HCT116 (cell line): ENCODE data around the gene NR2F1-AS1. TPM values are rescaled to one million over a fixed set of nuclear protein-coding genes. Genes with fewer than 3 reads are reported as not detected.
A peak's percentile ranks its signal among the peaks of the same experiment; 100 is the strongest.

Source experiments
- ATAC-seq: fragments of 200-7000 bp; cut with Tn5 transposase; 2 replicates; pipeline ENCODE4 v1.9.1; 2020; ENCODE audit warnings: mild to moderate bottlenecking, moderate library complexity
- BruUV-seq: library from RNA; stranded (reverse); fragments of 400-500 nt; replicated peaks from 2 replicates; lab custom pipeline; 2021; lab: Mats Ljungman, UMichigan
- CTCF ChIA-PET: fragments of 300-600 bp; sonication (Branson Sonifier 250); formaldehyde crosslinking; loops from one replicate; lab custom pipeline; 2021; ENCODE audit warnings: antibody characterized with exemption; lab: Charles Lee
- POLR2A ChIA-PET: fragments of 300-600, 350-600 bp; sonication (Branson Sonifier 250); formaldehyde crosslinking; loops from one replicate; lab custom pipeline; 2021; ENCODE audit warnings: antibody characterized with exemption; lab: Charles Lee
- RAD21 ChIA-PET, 2 experiments: fragments of 300-600 bp; sonication (Branson Sonifier 250); formaldehyde crosslinking; loops; one replicate each; lab custom pipeline; 2023; ENCODE audit warnings: low total read pairs in 2 of 2; ENCODE audit not compliant: uncharacterized antibody in 2 of 2, unreplicated experiment in 2 of 2, low non-redundant PET in 1 of 2; lab: Charles Lee
- DNase-seq: peaks from one replicate; pipeline ENCODE4 v3.0.0-alpha.2; 2010; ENCODE audit warnings: low read depth, low spot score
- H2AFZ ChIP-seq: fragments of 200-600 bp; shearing (Covaris generic), sonication (generic); 2 replicates; pipeline ENCODE4 v1.6.1; 2017; ENCODE audit warnings: low read depth, mixed run types, mixed read lengths, antibody characterized with exemption, low read length; ENCODE audit not compliant: poor library complexity, severe bottlenecking
- H3K27ac ChIP-seq: 2 replicates; pipeline ENCODE4 v1.5.1; 2012; ENCODE audit warnings: low read depth, low read length
- H3K27me3 ChIP-seq: fragments of 200-600 bp; sonication (generic); 2 replicates; pipeline ENCODE4 v1.6.1; 2016; ENCODE audit warnings: mixed run types, low read length, mixed read lengths; ENCODE audit not compliant: insufficient read depth
- H3K36me3 ChIP-seq, 2 experiments: fragments of 200-500 bp in 1 of 2; fragments of 200-600 bp in 1 of 2; sonication (Bioruptor generic) in 1 of 2; sonication (generic) in 1 of 2; 2 replicates each; pipeline versions ENCODE4 v1.5.1 to v1.6.1; 2014 to 2016; ENCODE audit warnings: low read length in 2 of 2, inconsistent platforms in 1 of 2, mixed read lengths in 1 of 2, mixed run types in 1 of 2; ENCODE audit not compliant: insufficient read depth in 2 of 2, control insufficient read depth in 1 of 2
- H3K4me1 ChIP-seq, 2 experiments: fragments of 200-600 bp in 1 of 2; sonication (generic) in 1 of 2; 2 replicates each; pipeline versions ENCODE4 v1.5.1 to v1.6.1; 2012 to 2017; ENCODE audit warnings: low read length in 2 of 2, inconsistent platforms in 1 of 2, mild to moderate bottlenecking in 1 of 2, mixed read lengths in 1 of 2, mixed run types in 1 of 2, moderate library complexity in 1 of 2; ENCODE audit not compliant: insufficient read depth in 2 of 2, control insufficient read depth in 1 of 2
- H3K4me2 ChIP-seq: fragments of 200-600 bp; sonication (generic); 2 replicates; pipeline ENCODE4 v1.6.1; 2017; ENCODE audit warnings: mixed run types, low read length, mixed read lengths
- H3K4me3 ChIP-seq, 2 experiments: fragments of 200-600 bp in 1 of 2; sonication (generic) in 1 of 2; replicated peaks in 1 of 2; 2 replicates each; pipeline ENCODE4 v1.5.1; 2011 to 2016; ENCODE audit warnings: low read length in 2 of 2, control low read depth in 1 of 2, low read depth in 1 of 2, mild to moderate bottlenecking in 1 of 2, mixed read lengths in 1 of 2, mixed run types in 1 of 2
- H3K79me2 ChIP-seq: fragments of 200-600 bp; sonication (generic); 2 replicates; pipeline ENCODE4 v1.6.1; 2017; ENCODE audit warnings: mild to moderate bottlenecking, mixed run types, low read length, moderate library complexity, mixed read lengths; ENCODE audit not compliant: insufficient read depth
- H3K9ac ChIP-seq: fragments of 200-600 bp; sonication (generic); 2 replicates; pipeline ENCODE4 v1.6.1; 2016; ENCODE audit warnings: low read length, mixed read lengths
- H3K9me2 ChIP-seq: fragments of 200-600 bp; sonication (generic), shearing (Covaris generic); 2 replicates; pipeline ENCODE4 v1.6.1; 2017; ENCODE audit warnings: mixed run types, mild to moderate bottlenecking, moderate library complexity; ENCODE audit not compliant: insufficient read depth
- H3K9me3 ChIP-seq, 2 experiments: fragments of 200-500 bp in 1 of 2; fragments of 200-600 bp in 1 of 2; sonication (Bioruptor generic) in 1 of 2; sonication (generic) in 1 of 2; 2 replicates each; pipeline ENCODE4 v1.6.1; 2014 to 2017; ENCODE audit warnings: low read length in 2 of 2, mixed read lengths in 2 of 2, inconsistent platforms in 1 of 2, low read depth in 1 of 2, mild to moderate bottlenecking in 1 of 2, mixed run types in 1 of 2, moderate library complexity in 1 of 2; ENCODE audit not compliant: control insufficient read depth in 1 of 2, insufficient read depth in 1 of 2
- H4K20me1 ChIP-seq: fragments of 200-600 bp; sonication (generic), shearing (Covaris generic); 2 replicates; pipeline ENCODE4 v1.6.1; 2017; ENCODE audit warnings: mixed run types, mild to moderate bottlenecking, moderate library complexity; ENCODE audit not compliant: insufficient read depth
- EGR1 ChIP-seq: IDR thresholded peaks from 2 replicates; pipeline ENCODE4 v1.6.1; 2012; ENCODE audit warnings: low read depth
- JUND ChIP-seq: IDR thresholded peaks from 2 replicates; pipeline ENCODE4 v1.6.1; 2012
- POLR2A ChIP-seq: IDR thresholded peaks from 2 replicates; pipeline ENCODE4 v1.7.0; 2011; ENCODE audit warnings: borderline replicate concordance; ENCODE audit not compliant: insufficient read depth, insufficient read length; ENCODE audit errors: extremely low read depth
- SRF ChIP-seq: IDR thresholded peaks from 2 replicates; pipeline ENCODE4 v1.6.1; 2012; ENCODE audit warnings: low read depth
- intact Hi-C: fragments of 100-400 bp; cut with micrococcal nuclease; formaldehyde crosslinking; loops from 2 replicates; pipeline ENCODE4 v1.10.0; 2022
- total RNA-seq: library from RNA; stranded (reverse); gene quantifications from one replicate; pipeline ENCODE4 v1.2.1, GENCODE V29; 2021; ENCODE audit not compliant: unreplicated experiment
- TF ChIP-seq, protein P1 (sequence below): IDR thresholded peaks from 2 replicates; pipeline ENCODE4 v1.6.1; 2012; ENCODE audit warnings: low read depth
- TF ChIP-seq, protein P2 (sequence below): IDR thresholded peaks from 2 replicates; pipeline ENCODE4 v1.6.1; 2012

Gene NR2F1-AS1
- total RNA-seq, 1 experiment from 2014 or later = 20.1 TPM

DNA sequence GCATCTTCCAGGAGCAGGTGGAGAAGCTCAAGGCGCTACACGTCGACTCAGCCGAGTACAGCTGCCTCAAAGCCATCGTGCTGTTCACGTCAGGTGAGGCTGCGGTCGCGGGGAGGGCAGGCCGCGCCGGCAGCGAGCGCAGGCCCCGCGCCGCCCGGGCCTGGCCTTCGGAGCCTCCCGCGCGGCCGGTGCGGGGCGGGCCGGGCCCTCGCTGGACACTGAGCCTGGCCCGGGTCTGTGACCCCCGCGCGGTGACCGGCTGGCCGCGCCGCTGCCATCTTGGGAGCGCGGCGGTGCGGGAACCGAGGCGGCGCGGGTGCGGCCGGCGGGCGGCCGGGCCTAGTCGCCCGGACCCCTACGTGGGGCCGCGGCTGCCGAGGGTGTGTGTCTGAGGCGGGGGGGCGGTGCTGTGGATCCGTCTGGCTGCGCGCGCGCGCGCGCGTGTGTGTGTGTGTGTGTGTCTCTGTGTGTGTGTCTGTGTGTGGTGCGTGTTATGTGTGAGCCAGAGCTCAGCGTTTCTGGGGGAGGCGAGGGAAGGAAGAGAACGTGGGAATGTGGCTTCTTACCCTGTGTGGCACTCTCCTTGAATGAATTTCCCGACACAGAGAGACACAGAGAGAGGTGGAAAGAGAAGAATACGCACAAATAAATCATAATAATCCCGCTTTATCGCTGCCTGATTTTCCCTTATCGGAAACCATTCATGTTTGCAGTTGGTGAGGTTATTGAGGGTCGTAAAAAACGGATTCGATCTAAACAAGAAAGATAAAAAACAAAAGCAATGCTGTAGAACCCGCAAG, 7.5 kb upstream of the NR2F1-AS1 start:
- Histone ChIP-seq H3K4me2 (no peak overlapping the region), H3K27me3 (no peaks in the 10 kb centered on the region), H3K36me3 (peaks cover 0 to 52% of the 10 kb centered on the region in 2 experiments; a peak in 2 of 4 replicates), H3K9me2 (no peaks in the 10 kb centered on the region), H2AFZ (no peak overlapping the region), H3K27ac (peak overlapping the region; percentile 99; the same call in 1 of the 2 replicates), H3K79me2 (peaks cover 24% of the 10 kb centered on the region), H3K4me3 (no peak overlapping the region), H3K9me3 (no peaks in the 10 kb centered on the region), H4K20me1 (no peaks in the 10 kb centered on the region), H3K4me1 (peaks cover 9 to 21% of the 10 kb centered on the region in 2 experiments), H3K9ac (no peak overlapping the region)
- no peak for DNase-seq
- ChIA-PET RAD21 (interaction anchor here in 1 of 2 experiments (0.7 kb wide), 1 partner anchor 456 kb away, joined by 3 read pairs; no protein-coding TSS in a partner anchor), CTCF (no interaction called here), POLR2A (no interaction called here)
- BruUV-seq = no TSS peak
- ATAC-seq = no peak
- intact Hi-C loops = loop anchor here (10.0 kb wide), 1 partner anchor 1306 kb away; no protein-coding TSS in a partner anchor
- TF ChIP-seq JUND (no peak), POLR2A (no peak), SRF (no peak), EGR1 (no peak)
- TF ChIP-seq, protein P1, sequence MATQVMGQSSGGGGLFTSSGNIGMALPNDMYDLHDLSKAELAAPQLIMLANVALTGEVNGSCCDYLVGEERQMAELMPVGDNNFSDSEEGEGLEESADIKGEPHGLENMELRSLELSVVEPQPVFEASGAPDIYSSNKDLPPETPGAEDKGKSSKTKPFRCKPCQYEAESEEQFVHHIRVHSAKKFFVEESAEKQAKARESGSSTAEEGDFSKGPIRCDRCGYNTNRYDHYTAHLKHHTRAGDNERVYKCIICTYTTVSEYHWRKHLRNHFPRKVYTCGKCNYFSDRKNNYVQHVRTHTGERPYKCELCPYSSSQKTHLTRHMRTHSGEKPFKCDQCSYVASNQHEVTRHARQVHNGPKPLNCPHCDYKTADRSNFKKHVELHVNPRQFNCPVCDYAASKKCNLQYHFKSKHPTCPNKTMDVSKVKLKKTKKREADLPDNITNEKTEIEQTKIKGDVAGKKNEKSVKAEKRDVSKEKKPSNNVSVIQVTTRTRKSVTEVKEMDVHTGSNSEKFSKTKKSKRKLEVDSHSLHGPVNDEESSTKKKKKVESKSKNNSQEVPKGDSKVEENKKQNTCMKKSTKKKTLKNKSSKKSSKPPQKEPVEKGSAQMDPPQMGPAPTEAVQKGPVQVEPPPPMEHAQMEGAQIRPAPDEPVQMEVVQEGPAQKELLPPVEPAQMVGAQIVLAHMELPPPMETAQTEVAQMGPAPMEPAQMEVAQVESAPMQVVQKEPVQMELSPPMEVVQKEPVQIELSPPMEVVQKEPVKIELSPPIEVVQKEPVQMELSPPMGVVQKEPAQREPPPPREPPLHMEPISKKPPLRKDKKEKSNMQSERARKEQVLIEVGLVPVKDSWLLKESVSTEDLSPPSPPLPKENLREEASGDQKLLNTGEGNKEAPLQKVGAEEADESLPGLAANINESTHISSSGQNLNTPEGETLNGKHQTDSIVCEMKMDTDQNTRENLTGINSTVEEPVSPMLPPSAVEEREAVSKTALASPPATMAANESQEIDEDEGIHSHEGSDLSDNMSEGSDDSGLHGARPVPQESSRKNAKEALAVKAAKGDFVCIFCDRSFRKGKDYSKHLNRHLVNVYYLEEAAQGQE = no peak
- TF ChIP-seq, protein P2, sequence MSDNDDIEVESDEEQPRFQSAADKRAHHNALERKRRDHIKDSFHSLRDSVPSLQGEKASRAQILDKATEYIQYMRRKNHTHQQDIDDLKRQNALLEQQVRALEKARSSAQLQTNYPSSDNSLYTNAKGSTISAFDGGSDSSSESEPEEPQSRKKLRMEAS = no peak
